GM12878 (cell line): ENCODE data around the gene GNAO1. TPM values are rescaled to one million over a fixed set of nuclear protein-coding genes. Genes with fewer than 3 reads are reported as not detected.

ENCODE experiments used
- ATAC-seq: fragments of 200-7000 bp; cut with Tn5 transposase; 3 replicates; pipeline ENCODE4 v1.9.1; 2020; ENCODE audit warnings: mild to moderate bottlenecking, moderate library complexity
- BruUV-seq: library from RNA; stranded (reverse); fragments of 400-500 nt; replicated peaks from 2 replicates; lab custom pipeline; 2021; lab: Mats Ljungman, UMichigan
- CTCF ChIA-PET: fragments of 300-600 bp; sonication (Branson Sonifier 250); formaldehyde crosslinking; extraction: SDS; loops from one replicate; lab custom pipeline; 2021; ENCODE audit warnings: inconsistent platforms; lab: Yijun Ruan, JAX
- POLR2A ChIA-PET: fragments of 350-600 bp; formaldehyde crosslinking; extraction: SDS; loops from one replicate; lab custom pipeline; 2021; ENCODE audit warnings: inconsistent platforms; lab: Charles Lee
- RAD21 ChIA-PET: fragments of 300-600 bp; sonication (Branson Sonifier 250); formaldehyde crosslinking; loops from one replicate; lab custom pipeline; 2023; ENCODE audit warnings: antibody characterized with exemption; ENCODE audit not compliant: unreplicated experiment; lab: Charles Lee
- SMC1A ChIA-PET: fragments of 300-600 bp; sonication (Branson Sonifier 250); formaldehyde crosslinking; loops from one replicate; lab custom pipeline; 2023; ENCODE audit not compliant: unreplicated experiment, uncharacterized antibody; lab: Charles Lee
- DNase-seq: peaks from one replicate; pipeline ENCODE4 v3.0.0-alpha.2; 2011; ENCODE audit warnings: low read depth, low spot score
- FAIRE-seq: peaks from 3 replicates; lab custom pipeline; 2011; peaks lifted over from hg19 to GRCh38; lab: Jason Lieb, UNC
- H2AFZ ChIP-seq: 2 replicates; pipeline ENCODE4 v1.6.0; 2011; ENCODE audit warnings: low read depth, low read length, control low read depth; ENCODE audit not compliant: control insufficient read depth
- H3K27ac ChIP-seq: 2 replicates; pipeline ENCODE4 v1.5.1; 2011; ENCODE audit warnings: control low read depth; ENCODE audit not compliant: control insufficient read depth, insufficient read depth
- H3K27me3 ChIP-seq, 2 experiments: replicated peaks in 1 of 2; 2 replicates each; pipeline versions ENCODE4 v1.6.0 to v1.6.1; 2011; ENCODE audit warnings: low read length in 1 of 2; ENCODE audit not compliant: control insufficient read depth in 2 of 2, insufficient read depth in 2 of 2
- H3K36me3 ChIP-seq, 2 experiments: 2 replicates each; pipeline ENCODE4 v1.5.1; 2011; ENCODE audit warnings: low read length in 1 of 2; ENCODE audit not compliant: control insufficient read depth in 2 of 2, insufficient read depth in 2 of 2
- H3K4me1 ChIP-seq: 2 replicates; pipeline ENCODE4 v1.6.1; 2011; ENCODE audit warnings: mild to moderate bottlenecking, low read length, moderate library complexity, mixed read lengths; ENCODE audit not compliant: control insufficient read depth, insufficient read depth
- H3K4me2 ChIP-seq: 2 replicates; pipeline ENCODE4 v1.6.0; 2011; ENCODE audit warnings: control low read depth; ENCODE audit not compliant: control insufficient read depth, insufficient read depth
- H3K4me3 ChIP-seq: fragments of 200-600 bp; sonication (generic); 2 replicates; pipeline ENCODE4 v1.5.1; 2016
- H3K79me2 ChIP-seq: 2 replicates; pipeline ENCODE4 v1.6.0; 2011; ENCODE audit warnings: low read length; ENCODE audit not compliant: control insufficient read depth, insufficient read depth
- H3K9ac ChIP-seq: 2 replicates; pipeline ENCODE4 v1.8.0; 2011; ENCODE audit warnings: low read length, control low read depth, mixed read lengths; ENCODE audit not compliant: control insufficient read depth, insufficient read depth
- H3K9me3 ChIP-seq: replicated peaks from 3 replicates; pipeline ENCODE4 v1.5.1; 2011; ENCODE audit warnings: mild to moderate bottlenecking, low read length; ENCODE audit not compliant: control insufficient read depth, insufficient read depth
- H4K20me1 ChIP-seq: 2 replicates; pipeline ENCODE4 v1.6.0; 2011; ENCODE audit not compliant: control insufficient read depth, insufficient read depth
- BACH1 ChIP-seq: fragments of 450-650 bp; IDR thresholded peaks from 2 replicates; pipeline ENCODE4 v1.6.1; 2017; ENCODE audit warnings: mild to moderate bottlenecking, borderline replicate concordance
- CHD2 ChIP-seq: IDR thresholded peaks from 2 replicates; pipeline ENCODE4 v1.6.1; 2011; ENCODE audit warnings: low read depth, low read length, improper control_type of control experiment, borderline replicate concordance
- E4F1 ChIP-seq: fragments of 450-650 bp; IDR thresholded peaks from 2 replicates; pipeline ENCODE4 v1.6.1; 2018; ENCODE audit warnings: borderline replicate concordance, mild to moderate bottlenecking; ENCODE audit not compliant: partially characterized antibody
- EP300 ChIP-seq, 2 experiments: fragments of 150-350 bp in 1 of 2; IDR thresholded peaks; 2 replicates each; pipeline ENCODE4 v1.6.1; 2011 to 2012; ENCODE audit warnings: low read depth in 2 of 2, low read length in 2 of 2, borderline replicate concordance in 1 of 2, improper control_type of control experiment in 1 of 2, inconsistent platforms in 1 of 2; ENCODE audit not compliant: control insufficient read depth in 1 of 2
- ETV6 ChIP-seq, 2 experiments: fragments of 450-650 bp in 1 of 2; IDR thresholded peaks in 1 of 2; conservative IDR thresholded peaks in 1 of 2; 2 replicates each; pipeline ENCODE4 v1.6.1; 2014; ENCODE audit warnings: antibody characterized with exemption in 1 of 2, borderline replicate concordance in 1 of 2, low read depth in 1 of 2, mild to moderate bottlenecking in 1 of 2, moderate library complexity in 1 of 2
- FOXK2 ChIP-seq: fragments of 450-650 bp; IDR thresholded peaks from 2 replicates; pipeline ENCODE4 v1.6.1; 2017; ENCODE audit warnings: mild to moderate bottlenecking, moderate library complexity
- HDAC2 ChIP-seq: fragments of 200-600 bp; sonication (generic); IDR thresholded peaks from 2 replicates; pipeline ENCODE4 v1.6.1; 2017
- KLF5 ChIP-seq: fragments of 450-650 bp; IDR thresholded peaks from 2 replicates; pipeline ENCODE4 v1.6.1; 2014; ENCODE audit warnings: mild to moderate bottlenecking; ENCODE audit not compliant: partially characterized antibody
- MEF2B ChIP-seq: fragments of 450-650 bp; IDR thresholded peaks from 2 replicates; pipeline ENCODE4 v1.6.1; 2018; ENCODE audit warnings: mild to moderate bottlenecking, moderate library complexity; ENCODE audit not compliant: partially characterized antibody, poor library complexity, severe bottlenecking
- PAX5 ChIP-seq: IDR thresholded peaks from 2 replicates; pipeline ENCODE4 v1.6.1; 2011; ENCODE audit warnings: low read depth, low read length, borderline replicate concordance
- SP1 ChIP-seq: IDR thresholded peaks from one replicate; pipeline ENCODE4 v1.6.1; 2011; ENCODE audit warnings: low read depth, low read length
- STAT3 ChIP-seq: IDR thresholded peaks from 2 replicates; pipeline ENCODE4 v1.6.1; 2011; ENCODE audit warnings: low read depth, low read length, improper control_type of control experiment
- TCF3 ChIP-seq: IDR thresholded peaks from 2 replicates; pipeline ENCODE4 v1.6.1; 2012; ENCODE audit warnings: low read depth, mild to moderate bottlenecking, low read length, borderline replicate concordance; ENCODE audit not compliant: insufficient read depth
- ZBTB4 ChIP-seq: fragments of 450-650 bp; formaldehyde crosslinking; IDR thresholded peaks from 2 replicates; pipeline ENCODE4 v1.4.0; 2022; ENCODE audit warnings: mild to moderate bottlenecking, moderate library complexity
- ZNF274 ChIP-seq: IDR thresholded peaks from one replicate; pipeline ENCODE4 v1.8.0; 2011; ENCODE audit not compliant: insufficient read length, insufficient read depth
- whole genome bisulfite sequencing: methylation state at CpG from one replicate; pipeline ENCODE4 v1.1.6; 2016; ENCODE audit warnings: low lambda C conversion rate; ENCODE audit not compliant: insufficient replicate concordance, insufficient coverage; ENCODE audit errors: missing lambda C conversion rate; 5-methylcytosine and 5-hydroxymethylcytosine counted together
- in situ Hi-C: fragments of 300-500 bp; cut with MboI; formaldehyde crosslinking; loops from 9 replicates; pipeline ENCODE4 v1.14.3; 2018; ENCODE audit warnings: mixed read lengths
- intact Hi-C: fragments of 100-400 bp; cut with micrococcal nuclease; formaldehyde crosslinking; loops from one replicate; pipeline ENCODE4 v1.14.2; 2022; ENCODE audit not compliant: unreplicated experiment
- polyA plus RNA-seq, 11 experiments: library from polyadenylated mRNA; depleted of rRNA in 4 of 11; unstranded in 6 of 11; stranded (reverse) in 5 of 11; fragments of >200 nt; fragmentation: Nextera tagmentation in 4 of 11; fragmentation: Illumina TruSeq in 1 of 11; extraction: Ambion mirVana in 4 of 11; extraction: Trizol in 1 of 11; gene quantifications; 1 replicate in 1 of 11; 2 replicates in 10 of 11; pipeline versions ENCODE4 v1.2.1 to v1.2.3, GENCODE V29; 2011 to 2016; ENCODE audit warnings: inconsistent platforms in 2 of 11, missing spikeins in 2 of 11, low read depth in 1 of 11
- total RNA-seq, 4 experiments: library from RNA; depleted of rRNA in 3 of 4; stranded (reverse); fragments of >200 nt in 3 of 4; fragmentation: Illumina TruSeq in 1 of 4; extraction: Trizol in 1 of 4; gene quantifications; 2 replicates each; pipeline versions ENCODE4 v1.2.1 to v1.2.3, GENCODE V29; 2013 to 2021
- TF ChIP-seq, protein P1 (sequence below), 3 experiments: IDR thresholded peaks in 2 of 3; conservative IDR thresholded peaks in 1 of 3; 2 replicates each; pipeline ENCODE4 v1.5.1; 2011; ENCODE audit warnings: low read depth in 3 of 3, low read length in 3 of 3, mild to moderate bottlenecking in 3 of 3, control low read depth in 2 of 3, moderate library complexity in 2 of 3, inconsistent platforms in 1 of 3, mixed read lengths in 1 of 3; ENCODE audit not compliant: control insufficient read depth in 2 of 3, insufficient read depth in 1 of 3; ENCODE audit errors: extremely low read depth in 1 of 3

Gene GNAO1
- total and polyA plus RNA-seq, 10 of the 15 experiments (the other 5 are each of a cell fraction or from before 2014, with no cell fraction given): 0.05 to 0.28 (median 0.14) TPM; not detected in 6

DNA sequence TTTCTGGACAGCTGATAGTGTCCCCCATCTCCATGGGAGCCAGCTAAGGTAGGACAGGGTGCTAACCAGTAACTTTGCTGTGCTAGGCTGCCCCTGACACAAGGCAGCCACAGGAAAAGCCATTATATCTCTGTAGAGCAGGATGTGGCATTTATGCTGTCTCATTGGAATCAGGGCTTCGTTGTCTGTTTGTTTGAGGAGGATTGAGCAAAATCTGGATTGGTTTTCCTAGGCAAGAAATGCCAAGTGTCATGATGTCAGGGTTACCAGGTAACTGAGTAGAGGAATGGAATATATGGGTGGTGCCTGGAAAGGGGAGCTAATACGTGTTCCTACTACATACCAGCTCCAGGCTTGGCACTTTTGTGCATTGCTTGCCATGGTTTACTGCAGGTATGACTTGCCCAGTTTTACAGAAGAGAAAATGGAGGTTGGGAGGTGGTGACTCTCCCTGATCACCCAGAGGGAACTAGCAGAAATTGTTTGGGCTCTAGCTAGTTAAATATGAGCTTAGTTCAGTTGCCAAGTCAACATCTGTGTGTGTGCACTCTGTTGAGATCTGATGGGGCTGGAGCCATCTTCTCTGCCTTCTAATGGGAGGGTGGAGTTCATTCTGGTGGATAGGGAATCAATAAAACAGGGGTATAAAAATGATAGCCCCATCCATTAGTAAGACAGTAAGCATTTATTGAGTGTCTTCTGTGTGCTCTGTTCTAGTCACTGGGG lies 33.9 kb downstream of the GNAO1 start:
- H3K36me3 ChIP-seq: no peaks in the 10 kb centered on the region
- H3K9ac ChIP-seq: no peak overlapping the region
- H3K4me3 ChIP-seq: no peak overlapping the region
- ChIA-PET SMC1A (interaction anchor here (0.9 kb wide), 1 partner anchor 9 kb away, joined by 3 read pairs; no protein-coding TSS in a partner anchor), RAD21 (no interaction called here), CTCF (no interaction called here), POLR2A (no interaction called here)
- FAIRE-seq: no peak
- H2AFZ ChIP-seq: no peak overlapping the region
- in situ Hi-C loops (no loop called here), intact Hi-C loops (no loop called here)
- no peaks in the 10 kb centered on the region for H3K79me2 ChIP-seq
- ATAC-seq: no peak
- H3K4me1 ChIP-seq: no peaks in the 10 kb centered on the region
- no peaks in the 10 kb centered on the region for H3K9me3 ChIP-seq
- no TSS peak for BruUV-seq
- no peaks in the 10 kb centered on the region for H4K20me1 ChIP-seq
- H3K27ac ChIP-seq: no peak overlapping the region
- DNase-seq: no peak
- no peak overlapping the region for H3K4me2 ChIP-seq
- 18% methylated on average over 2 of the region's 2 CpGs for WGBS
- H3K27me3 ChIP-seq: peaks cover 0 to 6% of the 10 kb centered on the region in 2 experiments; a peak in 1 of 4 replicates
- no peak for TF ChIP-seq CHD2
- TF ChIP-seq E4F1: no peak
- no peak for TF ChIP-seq STAT3
- TF ChIP-seq ETV6 (conservative IDR thresholded peaks at IDR 0.05 in 1 of 2, IDR thresholded peaks at IDR 0.05 in 1 of 2; ENCODE audit: borderline replicate concordance in 1 of 2, low read depth in 1 of 2): no peak
- no peak for TF ChIP-seq TCF3
- TF ChIP-seq HDAC2: no peak
- TF ChIP-seq KLF5: no peak
- TF ChIP-seq BACH1: no peak
- TF ChIP-seq SP1: no peak
- no peak for TF ChIP-seq ZNF274
- no peak for TF ChIP-seq FOXK2
- no peak for TF ChIP-seq MEF2B
- no peak for TF ChIP-seq EP300 (IDR thresholded peaks at IDR 0.05; ENCODE audit: borderline replicate concordance in 1 of 2, control insufficient read depth in 1 of 2, low read depth in 2 of 2, low read length in 2 of 2)
- TF ChIP-seq PAX5: no peak
- TF ChIP-seq ZBTB4 (CRISPR knock-in tag): no peak
- TF ChIP-seq, protein P1, sequence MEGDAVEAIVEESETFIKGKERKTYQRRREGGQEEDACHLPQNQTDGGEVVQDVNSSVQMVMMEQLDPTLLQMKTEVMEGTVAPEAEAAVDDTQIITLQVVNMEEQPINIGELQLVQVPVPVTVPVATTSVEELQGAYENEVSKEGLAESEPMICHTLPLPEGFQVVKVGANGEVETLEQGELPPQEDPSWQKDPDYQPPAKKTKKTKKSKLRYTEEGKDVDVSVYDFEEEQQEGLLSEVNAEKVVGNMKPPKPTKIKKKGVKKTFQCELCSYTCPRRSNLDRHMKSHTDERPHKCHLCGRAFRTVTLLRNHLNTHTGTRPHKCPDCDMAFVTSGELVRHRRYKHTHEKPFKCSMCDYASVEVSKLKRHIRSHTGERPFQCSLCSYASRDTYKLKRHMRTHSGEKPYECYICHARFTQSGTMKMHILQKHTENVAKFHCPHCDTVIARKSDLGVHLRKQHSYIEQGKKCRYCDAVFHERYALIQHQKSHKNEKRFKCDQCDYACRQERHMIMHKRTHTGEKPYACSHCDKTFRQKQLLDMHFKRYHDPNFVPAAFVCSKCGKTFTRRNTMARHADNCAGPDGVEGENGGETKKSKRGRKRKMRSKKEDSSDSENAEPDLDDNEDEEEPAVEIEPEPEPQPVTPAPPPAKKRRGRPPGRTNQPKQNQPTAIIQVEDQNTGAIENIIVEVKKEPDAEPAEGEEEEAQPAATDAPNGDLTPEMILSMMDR (IDR thresholded peaks at IDR 0.05 in 2 of 3, conservative IDR thresholded peaks at IDR 0.05 in 1 of 3; ENCODE audit: control insufficient read depth in 2 of 3, extremely low read depth in 1 of 3, insufficient read depth in 1 of 3, low read depth in 3 of 3, low read length in 3 of 3): no peak
